ENCODE data around the gene C9orf78. TPM values are rescaled to one million over a fixed set of nuclear protein-coding genes. Genes with fewer than 3 reads are reported as not detected.

C9orf78 gene
- total and polyA plus RNA-seq, 2 experiments from 2014 or later: 34.4 to 84.6 TPM

- DNase-seq (ENCODE audit: low spot score) (no peak), ATAC-seq (no peak)
- Histone ChIP-seq H4K20me1 (replicated peaks; ENCODE audit: insufficient read depth) (peaks cover 18% of the 10 kb centered on the region), H2AFZ (no peak overlapping the region), H3K27ac (ENCODE audit: low read depth) (no peak overlapping the region), H3K36me3 (ENCODE audit: insufficient read depth) (peaks cover 5% of the 10 kb centered on the region; the same call in 1 of the 2 replicates), H3K9me2 (ENCODE audit: insufficient read depth) (no peaks in the 10 kb centered on the region), H3K4me1 (ENCODE audit: insufficient read depth) (no peaks in the 10 kb centered on the region), H3K27me3 (ENCODE audit: insufficient read depth) (no peaks in the 10 kb centered on the region), H3K4me2 (no peak overlapping the region), H3K79me2 (replicated peaks; ENCODE audit: insufficient read depth) (peaks cover 8% of the 10 kb centered on the region), H3F3A (replicated peaks; ENCODE audit: low read depth) (peaks cover 18% of the 10 kb centered on the region; the same call in 1 of the 2 replicates), H3K4me3 (no peak overlapping the region)
- H3K9me3 Mint-ChIP-seq: no peaks in the 10 kb centered on the region
- H3K27ac Mint-ChIP-seq: no peak overlapping the region
- no peak overlapping the region for H3K4me3 Mint-ChIP-seq
- no peaks in the 10 kb centered on the region for H3K4me1 Mint-ChIP-seq
- H3K36me3 Mint-ChIP-seq (ENCODE audit: low read depth): peaks cover 67% of the 10 kb centered on the region
- TF ChIP-seq ETS1 (IDR thresholded peaks at IDR 0.05) (no peak), REST (IDR thresholded peaks at IDR 0.05; ENCODE audit: unreplicated experiment) (no peak), POLR2AphosphoS5 (IDR thresholded peaks at IDR 0.05; ENCODE audit: low read depth) (no peak), ZNF462 (CRISPR knock-in tag; IDR thresholded peaks at IDR 0.05) (no peak), JUNB (IDR thresholded peaks at IDR 0.05; ENCODE audit: unreplicated experiment) (no peak), NANOG (IDR thresholded peaks at IDR 0.05; ENCODE audit: borderline replicate concordance) (no peak), CTCF (conservative IDR thresholded peaks at IDR 0.05; ENCODE audit: low read depth in 2 of 2) (no peak), EZH2 (IDR thresholded peaks at IDR 0.05; ENCODE audit: low read depth, unreplicated experiment) (no peak), CREB1 (CRISPR knock-in tag; IDR thresholded peaks at IDR 0.05; ENCODE audit: low read depth) (no peak), ZNF331 (CRISPR knock-in tag; IDR thresholded peaks at IDR 0.05; ENCODE audit: low read depth) (no peak), STAT1 (IDR thresholded peaks at IDR 0.05; ENCODE audit: unreplicated experiment) (no peak), EZH2phosphoT487 (IDR thresholded peaks at IDR 0.05; ENCODE audit: unreplicated experiment) (no peak), ZNF114 (CRISPR knock-in tag; IDR thresholded peaks at IDR 0.05) (no peak)
- peaks cover 10% of the 10 kb centered on the region for H3K27me3 Mint-ChIP-seq (ENCODE audit: insufficient read depth, low read depth, poor library complexity)
Observed at GRCh38 chr9:129813661-129814060, 21.4 kb downstream of the C9orf78 start.
